Measurements from ENCODE around the gene CMTR1.

Gene CMTR1

DNA sequence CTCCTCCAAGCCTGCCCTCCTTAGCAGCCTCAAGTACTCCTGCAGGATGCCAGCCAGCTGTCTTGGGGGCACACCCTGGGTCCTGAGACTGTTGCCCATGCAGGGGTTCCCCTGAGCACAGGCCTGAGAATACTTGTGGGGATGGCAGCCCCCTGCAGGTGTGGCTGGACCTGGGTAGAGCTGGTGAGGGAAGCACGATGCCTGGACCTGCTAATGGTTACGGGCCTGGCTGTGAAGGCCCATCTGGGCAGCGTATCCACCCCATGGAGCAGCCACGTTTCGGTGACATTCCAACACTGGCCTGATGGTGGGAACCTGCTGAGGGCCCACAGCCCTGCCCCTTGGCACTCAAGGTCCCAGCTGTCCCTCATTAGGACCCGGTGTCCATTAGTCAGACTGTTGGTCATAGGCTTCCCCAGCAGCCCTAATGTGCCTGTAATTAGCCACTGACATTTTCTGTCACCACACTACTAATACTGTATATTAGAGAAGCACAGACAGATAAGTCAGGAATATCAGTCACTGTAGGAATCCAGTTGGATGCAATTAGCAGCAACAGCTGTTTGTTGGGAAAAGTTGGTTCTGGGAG is 46.3 kb downstream of the CMTR1 start:
- DNase-seq: no peak

- no peak for DNase-seq
Observed at GRCh38 chr6:37480118-37480736, 47.2 kb downstream of the CMTR1 start.

DNA sequence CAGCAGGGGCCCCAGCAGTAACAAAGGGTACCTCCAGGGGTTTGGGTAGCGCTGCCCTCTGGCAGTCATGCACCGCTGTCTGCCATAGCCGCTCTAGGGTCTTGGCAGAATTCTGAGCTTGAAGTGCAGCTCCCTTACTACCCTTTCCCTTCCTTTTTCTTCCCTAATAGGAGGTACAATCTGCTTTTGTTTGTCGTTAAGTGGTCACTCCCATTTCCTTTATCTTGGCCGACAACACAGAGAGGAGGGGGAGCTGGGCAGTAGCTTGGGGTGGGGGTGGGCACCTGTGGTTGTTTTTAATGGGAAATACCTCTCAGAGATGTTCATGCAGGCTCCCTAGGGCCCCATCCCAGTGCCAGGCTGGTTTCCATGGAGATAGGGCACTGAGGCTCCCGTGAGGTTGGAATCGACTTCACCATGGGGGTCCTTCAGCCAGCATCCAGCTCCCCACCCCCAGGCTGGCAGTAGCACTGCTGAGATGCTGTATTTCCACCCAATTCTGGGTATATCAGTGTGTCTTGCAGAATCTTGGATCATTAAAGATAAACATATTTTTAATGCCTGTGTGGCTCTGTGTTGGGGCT is 48.0 kb downstream of the CMTR1 start:
- DNase-seq: no peak

GRCh38 chr6:37481711-37482605 is 48.9 kb downstream of the CMTR1 start:
- DNase-seq: no peak

- no peak for DNase-seq
Observed at GRCh38 chr6:37482606-37483251, 49.7 kb downstream of the CMTR1 start.

GRCh38 chr6:37483252-37483901 is 50.4 kb downstream of the CMTR1 start:
- no peak for DNase-seq

GRCh38 chr6:37483917-37484785 is 51.1 kb downstream of the CMTR1 start:
- peak; percentile 67 for DNase-seq

- DNase-seq: no peak
Observed at GRCh38 chr6:37484786-37485170, 51.8 kb downstream of the CMTR1 start.

GRCh38 chr6:37485291-37485702 is 52.3 kb downstream of the CMTR1 start:
- DNase-seq: no peak

- no peak for DNase-seq
Observed at GRCh38 chr6:37486121-37486839, 53.3 kb downstream of the CMTR1 start.

GRCh38 chr6:37487591-37488380 is 54.8 kb downstream of the CMTR1 start:
- DNase-seq: no peak

- DNase-seq: no peak
Observed at GRCh38 chr6:37488476-37488875, 55.5 kb downstream of the CMTR1 start.

DNA sequence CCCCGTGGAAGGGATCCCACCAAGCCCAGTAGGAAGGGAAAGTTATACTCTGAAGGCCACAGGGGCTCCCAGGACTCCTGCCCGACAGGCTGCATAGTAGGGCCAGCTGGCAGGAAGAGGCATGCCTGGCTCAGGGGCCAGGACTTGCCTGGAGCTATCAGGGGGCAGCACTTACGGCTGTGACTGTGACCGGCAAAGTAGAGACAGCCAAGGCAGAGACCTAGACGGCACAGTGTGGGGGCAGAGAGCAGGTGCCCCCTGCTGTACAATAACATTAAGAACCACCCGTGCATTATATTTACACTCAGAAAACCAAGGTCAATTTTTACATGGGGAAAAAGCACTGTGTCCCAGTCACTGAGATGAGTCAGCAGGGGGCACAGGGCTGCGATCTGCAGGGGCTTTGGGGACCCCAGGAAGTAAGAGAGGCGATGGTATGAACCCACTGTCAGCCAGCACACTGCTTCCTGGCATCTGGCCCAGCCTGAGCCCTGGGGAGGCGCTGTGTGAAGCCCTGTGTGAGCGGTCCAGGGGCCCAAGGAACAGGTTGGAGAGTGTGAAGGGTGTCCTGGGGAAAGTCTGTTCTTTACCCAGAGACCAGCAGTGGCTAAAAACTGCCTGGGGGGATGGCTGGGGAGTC is 56.8 kb downstream of the CMTR1 start:
- no peak for DNase-seq

DNA sequence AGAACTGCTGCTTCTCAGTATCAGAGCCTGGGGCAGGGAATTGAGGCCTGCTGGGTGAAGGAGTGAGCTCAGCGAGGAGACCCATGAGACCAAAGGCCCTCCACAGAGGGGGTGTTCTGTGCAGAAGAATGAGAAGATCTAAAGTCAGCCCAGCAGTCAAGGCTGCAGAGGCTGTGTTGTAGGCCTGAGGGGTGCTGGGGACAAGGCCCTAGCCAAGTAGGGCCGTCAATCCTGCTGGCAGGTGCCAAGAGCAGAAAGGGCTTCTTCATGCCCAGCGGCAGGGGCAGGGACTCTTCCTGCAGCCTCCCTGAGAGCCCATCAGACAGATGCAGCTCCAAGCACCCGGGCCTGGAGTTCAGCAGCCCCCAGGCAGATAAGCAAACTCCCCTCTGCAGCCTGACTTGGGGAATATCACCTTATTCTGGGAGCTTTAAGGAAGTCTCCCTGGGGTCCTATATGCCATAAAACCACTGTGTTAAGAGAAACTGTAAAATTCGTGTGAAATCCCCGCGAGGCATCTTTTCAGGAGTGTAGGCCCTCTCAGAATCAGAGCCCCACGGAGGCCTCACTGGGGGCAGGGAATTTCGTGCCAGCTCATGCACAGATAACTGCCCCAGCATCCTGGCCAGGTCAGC is 57.6 kb downstream of the CMTR1 start:
- DNase-seq: no peak

DNA sequence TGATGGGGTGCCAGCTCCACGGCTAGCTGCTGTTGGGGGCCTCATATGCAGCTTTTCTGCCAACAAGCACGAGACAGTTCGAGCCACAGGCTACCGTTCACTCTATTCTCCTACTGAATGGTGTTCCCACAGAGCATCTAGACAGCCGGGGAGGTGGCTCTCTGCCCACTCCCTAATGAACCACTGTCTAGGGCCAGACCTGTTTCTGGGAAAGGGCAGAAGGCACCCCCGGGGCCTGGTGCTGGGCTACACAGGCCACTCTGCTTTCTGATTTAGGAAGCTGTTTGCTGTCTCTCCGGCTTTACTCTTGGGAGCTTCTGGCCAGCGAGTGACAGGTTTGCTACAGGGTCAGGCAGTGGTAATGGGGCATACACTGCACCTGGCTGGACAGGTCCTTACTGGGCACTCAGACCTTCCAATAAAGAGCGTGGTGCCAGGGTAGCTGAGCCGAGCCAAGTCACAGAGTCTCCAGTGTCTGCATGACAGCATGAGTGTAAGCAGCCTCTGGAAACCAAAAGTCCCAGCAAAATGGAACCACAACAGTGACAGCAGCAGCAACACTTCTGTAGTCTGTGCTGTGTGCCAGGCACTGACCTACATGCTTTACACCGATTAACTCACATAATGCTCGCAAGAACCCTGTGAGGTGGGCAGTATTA is 58.3 kb downstream of the CMTR1 start:
- no peak for DNase-seq

DNA sequence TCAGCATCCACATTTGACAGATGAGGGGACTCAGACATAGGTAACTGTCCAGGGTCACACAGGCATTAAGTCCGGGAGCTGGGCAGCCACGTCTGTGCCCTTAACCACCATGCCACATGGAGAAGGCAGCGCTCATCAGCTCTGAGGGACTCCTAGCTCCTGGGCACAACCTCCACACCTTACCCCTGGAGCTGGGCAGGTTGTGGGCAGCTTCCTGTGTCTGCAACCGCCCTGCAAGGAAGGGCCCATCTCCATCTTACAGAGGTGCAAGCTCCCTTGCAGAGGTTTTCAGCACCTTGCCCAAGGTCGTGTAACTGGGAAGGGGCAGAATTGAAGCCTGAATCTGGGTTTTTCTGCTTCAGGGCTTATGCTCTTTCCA is 58.8 kb downstream of the CMTR1 start:
- DNase-seq: no peak

- DNase-seq: no peak
Observed at GRCh38 chr6:37492236-37492972, 59.4 kb downstream of the CMTR1 start.
